ENCODE measurements around the gene ZNF593. TPM values are rescaled to one million over a fixed set of nuclear protein-coding genes. Genes with fewer than 3 reads are reported as not detected.

Gene ZNF593
- total and polyA plus RNA-seq, 10 of the 15 experiments (the other 5 are each of a cell fraction or from before 2014, with no cell fraction given), result 7.7 to 156 (median 51.0) TPM

- in situ Hi-C loops (cut with MboI), result no loop called here
- Histone ChIP-seq H4K20me1 (ENCODE audit: control insufficient read depth, insufficient read depth) (no peaks in the 10 kb centered on the region), H3K9ac (ENCODE audit: control insufficient read depth, insufficient read depth, low read length) (no peak overlapping the region), H3K4me1 (ENCODE audit: control insufficient read depth, insufficient read depth, low read length) (no peaks in the 10 kb centered on the region), H3K27ac (ENCODE audit: control insufficient read depth, insufficient read depth) (no peak overlapping the region), H3K36me3 (ENCODE audit: control insufficient read depth in 2 of 2, insufficient read depth in 2 of 2, low read length in 1 of 2) (no peaks in the 10 kb centered on the region), H3K9me3 (replicated peaks; ENCODE audit: control insufficient read depth, insufficient read depth, low read length) (no peaks in the 10 kb centered on the region), H3K79me2 (ENCODE audit: control insufficient read depth, insufficient read depth, low read length) (no peaks in the 10 kb centered on the region), H3K27me3 (replicated peaks in 1 of 2; ENCODE audit: control insufficient read depth in 2 of 2, insufficient read depth in 2 of 2, low read length in 1 of 2) (no peaks in the 10 kb centered on the region), H3K4me3 (no peak overlapping the region), H2AFZ (ENCODE audit: control insufficient read depth, low read depth, low read length) (no peak overlapping the region), H3K4me2 (ENCODE audit: control insufficient read depth, insufficient read depth) (no peak overlapping the region)
- ChIA-PET SMC1A (ENCODE audit: uncharacterized antibody, unreplicated experiment) (interaction anchor here (1.4 kb wide), 1 partner anchor 12 kb away, joined by 5 read pairs; no protein-coding TSS in a partner anchor), CTCF (interaction anchor here (2.6 kb wide), 1 partner anchor 13 kb away, joined by 7 read pairs; no protein-coding TSS in a partner anchor), POLR2A (no interaction called here), RAD21 (ENCODE audit: unreplicated experiment) (no interaction called here)
- TF ChIP-seq SPI1 (IDR thresholded peaks at IDR 0.05; ENCODE audit: borderline replicate concordance, insufficient read depth, low read depth, low read length) (no peak), PKNOX1 (IDR thresholded peaks at IDR 0.05) (peak; percentile 56), SUZ12 (IDR thresholded peaks at IDR 0.05; ENCODE audit: unreplicated experiment) (no peak), NRF1 (conservative IDR thresholded peaks at IDR 0.05; ENCODE audit: low read depth, low read length) (no peak), SREBF1 (IDR thresholded peaks at IDR 0.05; ENCODE audit: low read length) (no peak)
- ATAC-seq, result no peak
- intact Hi-C loops (cut with micrococcal nuclease; ENCODE audit: unreplicated experiment), result no loop called here
- FAIRE-seq, result no peak
- WGBS (ENCODE audit: insufficient coverage, insufficient replicate concordance, low lambda C conversion rate, missing lambda C conversion rate), result 38% methylated on average over 5 of the region's 5 CpGs
- DNase-seq (ENCODE audit: low read depth, low spot score), result no peak
- no TSS peak for BruUV-seq (replicated peaks)
Observed at GRCh38 chr1:26132128-26132833, 37.4 kb upstream of the ZNF593 start.

GRCh38 chr1:26132834-26133167 is 36.9 kb upstream of the ZNF593 start:
- no peaks in the 10 kb centered on the region for H3K9me3 ChIP-seq (replicated peaks; ENCODE audit: control insufficient read depth, insufficient read depth, low read length)
- SMC1A ChIA-PET (ENCODE audit: uncharacterized antibody, unreplicated experiment), result interaction anchor here (1.4 kb wide), 1 partner anchor 12 kb away, joined by 5 read pairs; no protein-coding TSS in a partner anchor
- no peaks in the 10 kb centered on the region for H3K4me1 ChIP-seq (ENCODE audit: control insufficient read depth, insufficient read depth, low read length)
- no peaks in the 10 kb centered on the region for H3K79me2 ChIP-seq (ENCODE audit: control insufficient read depth, insufficient read depth, low read length)
- no peaks in the 10 kb centered on the region for H3K36me3 ChIP-seq (ENCODE audit: control insufficient read depth in 2 of 2, insufficient read depth in 2 of 2, low read length in 1 of 2)
- no TSS peak for BruUV-seq (replicated peaks)
- POLR2A ChIA-PET, result no interaction called here
- no peak overlapping the region for H3K27ac ChIP-seq (ENCODE audit: control insufficient read depth, insufficient read depth)
- ATAC-seq, result no peak
- H2AFZ ChIP-seq (ENCODE audit: control insufficient read depth, low read depth, low read length), result no peak overlapping the region
- DNase-seq (ENCODE audit: low read depth, low spot score), result no peak
- intact Hi-C loops (cut with micrococcal nuclease; ENCODE audit: unreplicated experiment) (no loop called here), in situ Hi-C loops (cut with MboI) (no loop called here)
- RAD21 ChIA-PET (ENCODE audit: unreplicated experiment), result no interaction called here
- H4K20me1 ChIP-seq (ENCODE audit: control insufficient read depth, insufficient read depth), result no peaks in the 10 kb centered on the region
- no peak overlapping the region for H3K4me3 ChIP-seq
- CTCF ChIA-PET, result interaction anchor here (2.6 kb wide), 1 partner anchor 12 kb away, joined by 7 read pairs; no protein-coding TSS in a partner anchor
- H3K27me3 ChIP-seq (replicated peaks in 1 of 2; ENCODE audit: control insufficient read depth in 2 of 2, insufficient read depth in 2 of 2, low read length in 1 of 2), result no peaks in the 10 kb centered on the region
- H3K9ac ChIP-seq (ENCODE audit: control insufficient read depth, insufficient read depth, low read length), result no peak overlapping the region
- no peak overlapping the region for H3K4me2 ChIP-seq (ENCODE audit: control insufficient read depth, insufficient read depth)
- 51% methylated on average over 2 of the region's 2 CpGs for WGBS (ENCODE audit: insufficient coverage, insufficient replicate concordance, low lambda C conversion rate, missing lambda C conversion rate)
- no peak for FAIRE-seq
- TF ChIP-seq CBFB (IDR thresholded peaks at IDR 0.05; ENCODE audit: low read depth) (no peak), EP300 (IDR thresholded peaks at IDR 0.05; ENCODE audit: borderline replicate concordance in 1 of 2, control insufficient read depth in 1 of 2, low read depth in 2 of 2, low read length in 2 of 2) (no peak), SMAD1 (IDR thresholded peaks at IDR 0.05; ENCODE audit: low read depth, partially characterized antibody) (no peak), YY1 (IDR thresholded peaks at IDR 0.05; ENCODE audit: low read depth, low read length) (no peak), SUPT20H (IDR thresholded peaks at IDR 0.05; ENCODE audit: borderline replicate concordance, control insufficient read depth, low read depth, low read length) (no peak), BHLHE40 (IDR thresholded peaks at IDR 0.05; ENCODE audit: borderline replicate concordance in 1 of 2, low read depth in 2 of 2, low read length in 1 of 2) (no peak)
